AG04450 (cell line): ENCODE data around the gene MIB2. TPM values are rescaled to one million over a fixed set of nuclear protein-coding genes. Genes with fewer than 3 reads are reported as not detected.

Experiments used
- CTCF ChIA-PET: fragments of 300-600, 350-600 bp; formaldehyde crosslinking; extraction: SDS; loops from one replicate; lab custom pipeline; 2022; ENCODE audit warnings: antibody characterized with exemption, inconsistent platforms; lab: Charles Lee
- POLR2A ChIA-PET: fragments of 350-600 bp; formaldehyde crosslinking; extraction: SDS; loops from one replicate; lab custom pipeline; 2021; ENCODE audit warnings: antibody characterized with exemption, inconsistent platforms; lab: Yijun Ruan, JAX
- DNase-seq: peaks from one replicate; pipeline ENCODE4 v3.0.0-alpha.2; 2011; ENCODE audit warnings: low read depth, low spot score
- H3K27ac ChIP-seq: one replicate; pipeline ENCODE4 v1.5.1; 2012; ENCODE audit warnings: low read depth, low read length, control low read depth
- H3K27me3 ChIP-seq: one replicate; pipeline ENCODE4 v1.6.0; 2012; ENCODE audit warnings: low read length; ENCODE audit not compliant: control insufficient read depth, insufficient read depth
- H3K4me3 ChIP-seq: 2 replicates; pipeline ENCODE4 v1.5.1; 2011; ENCODE audit warnings: mild to moderate bottlenecking, low read depth, low read length, control low read depth
- H3K9me3 ChIP-seq: 2 replicates; pipeline ENCODE4 v1.5.1; 2012; ENCODE audit warnings: low read length; ENCODE audit not compliant: control insufficient read depth, insufficient read depth
- CTCF ChIP-seq: IDR thresholded peaks from 2 replicates; pipeline ENCODE4 v1.5.1; 2011; ENCODE audit warnings: low read depth, low read length, control low read depth, inconsistent platforms
- polyA plus RNA-seq: library from polyadenylated mRNA; depleted of rRNA; stranded (reverse); fragments of >200 nt; gene quantifications from 2 replicates; pipeline ENCODE4 v1.2.3, GENCODE V29; 2011

MIB2 gene
- polyA plus RNA-seq, 1 experiment: 9.4 TPM

DNA sequence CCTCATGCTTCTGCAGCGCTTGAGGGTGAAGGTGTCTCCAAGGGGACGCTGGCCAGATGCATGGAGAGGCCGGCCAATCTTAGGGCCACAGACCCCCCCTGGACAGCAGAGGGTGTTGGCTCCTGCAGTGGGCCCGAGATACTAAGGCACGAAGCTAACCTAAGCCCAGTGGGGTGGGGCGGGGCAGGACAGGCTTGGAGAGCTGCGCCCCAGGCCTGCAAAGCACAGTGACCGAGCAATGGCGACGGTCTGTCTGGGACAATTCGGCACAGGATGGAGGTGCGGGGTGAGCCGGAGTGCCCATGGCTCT is 16.6 kb upstream of the MIB2 start:
- Histone ChIP-seq H3K4me3 (no peak overlapping the region), H3K27ac (no peak overlapping the region), H3K27me3 (peaks cover 28% of the 10 kb centered on the region), H3K9me3 (no peaks in the 10 kb centered on the region; the same call in 1 of the 2 replicates)
- DNase-seq: no peak
- TF ChIP-seq CTCF: no peak
- ChIA-PET CTCF (no interaction called here), POLR2A (no interaction called here)

DNA sequence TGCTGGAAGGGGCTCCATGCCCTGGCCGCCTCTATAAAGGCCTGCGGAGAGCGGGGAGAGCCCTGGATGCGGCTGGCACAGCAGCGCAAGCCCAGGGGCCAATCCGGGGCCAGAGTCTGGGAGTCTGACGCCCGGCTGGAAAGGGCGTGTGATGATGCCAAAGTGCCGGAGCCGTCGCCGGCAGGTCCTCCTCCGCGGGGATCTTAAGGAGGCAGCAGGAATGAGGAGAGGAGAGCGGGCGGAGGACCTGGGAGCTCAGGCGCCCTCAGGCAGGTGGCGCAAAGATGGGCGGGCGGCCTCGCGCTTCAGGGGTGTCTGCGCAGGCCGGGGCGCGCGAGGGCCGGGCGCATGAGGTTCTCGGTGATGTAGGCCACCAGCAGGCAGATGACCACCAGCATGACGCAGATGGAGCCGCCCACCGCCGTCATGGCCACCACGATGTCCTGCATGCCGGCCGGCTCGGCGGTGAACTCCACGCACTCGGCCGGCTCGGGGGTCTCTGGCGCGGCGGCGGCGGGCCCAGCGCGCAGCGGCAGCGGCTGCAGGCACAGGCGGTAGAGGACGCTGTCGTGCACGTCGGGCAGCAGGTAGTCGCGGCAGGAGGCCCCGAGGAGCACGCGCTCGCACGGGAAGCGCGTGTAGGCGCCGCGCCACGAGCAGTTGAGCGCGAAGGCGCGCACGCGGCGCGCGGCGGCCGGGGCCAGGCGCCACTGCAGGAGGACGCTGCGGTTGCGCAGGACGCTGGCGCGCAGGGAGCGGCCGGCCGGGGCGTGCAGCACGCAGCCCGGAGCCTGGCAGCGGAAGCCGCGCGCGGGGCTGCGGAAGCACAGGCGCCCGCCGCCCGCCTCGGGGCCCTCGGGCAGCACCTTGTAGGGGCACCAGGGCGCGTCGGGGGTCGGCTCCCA is 16.0 kb upstream of the MIB2 start:
- CTCF ChIA-PET: no interaction called here
- Histone ChIP-seq H3K9me3 (no peaks in the 10 kb centered on the region; the same call in 1 of the 2 replicates), H3K4me3 (peak overlapping the region; percentile 36; the same call in 1 of the 2 replicates), H3K27me3 (peaks cover 28% of the 10 kb centered on the region), H3K27ac (no peak overlapping the region)
- POLR2A ChIA-PET: no interaction called here
- DNase-seq: no peak
- TF ChIP-seq CTCF: no peak

GRCh38 chr1:1599935-1600860 is 15.1 kb upstream of the MIB2 start, which contains the start of gene FNDC10:
Gene FNDC10, minus strand, starts transcription at chr1:1600135. Its CDS starts 120 bp downstream, at chr1:1600015.
- no peak for TF ChIP-seq CTCF
- no peak for DNase-seq
- Histone ChIP-seq H3K9me3 (no peaks in the 10 kb centered on the region; the same call in 1 of the 2 replicates), H3K27me3 (peaks cover 24% of the 10 kb centered on the region), H3K27ac (no peak within 1 kb of the TSS), H3K4me3 (peak within 1 kb of the TSS; percentile 55)
- ChIA-PET CTCF (no interaction called here), POLR2A (no interaction called here)

DNA sequence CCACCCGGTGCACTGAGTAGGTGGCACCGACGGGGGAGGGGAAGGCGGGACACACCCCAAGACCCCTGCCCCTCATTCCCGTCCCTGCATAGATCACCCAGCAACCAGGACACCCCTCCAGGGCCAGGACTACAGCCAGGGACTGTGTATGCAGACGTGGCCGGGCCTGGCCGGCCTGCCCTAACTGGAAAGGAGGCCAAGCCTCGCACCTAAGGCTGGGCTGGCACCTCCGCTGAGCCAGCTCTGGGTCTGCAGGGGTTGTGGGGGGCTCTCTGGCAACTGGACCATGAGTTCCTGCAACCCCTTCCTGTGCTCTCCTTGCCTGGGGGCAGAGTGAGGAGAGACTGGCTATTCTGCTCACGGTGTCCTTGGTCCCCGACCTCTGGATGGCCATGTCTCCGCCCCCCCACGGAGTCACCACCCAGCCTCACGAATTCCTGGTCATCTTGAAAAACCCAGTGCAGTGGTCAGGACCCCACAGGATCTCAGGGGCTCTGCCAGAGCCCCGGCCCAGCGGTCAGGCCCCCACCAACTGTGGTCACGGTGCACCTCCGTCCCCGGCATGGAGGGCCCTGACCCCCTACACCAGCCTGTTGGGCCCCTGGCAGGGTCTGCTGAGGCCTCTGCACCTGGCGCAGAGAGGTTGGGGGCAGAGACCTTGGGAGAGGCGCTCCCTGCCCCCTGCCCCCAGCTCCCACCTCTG is 14.3 kb upstream of the MIB2 start:
- peaks cover 19% of the 10 kb centered on the region for H3K27me3 ChIP-seq
- peak overlapping the region; percentile 55; the same call in 1 of the 2 replicates for H3K4me3 ChIP-seq
- no peaks in the 10 kb centered on the region; the same call in 1 of the 2 replicates for H3K9me3 ChIP-seq
- DNase-seq: no peak
- no peak for TF ChIP-seq CTCF
- ChIA-PET CTCF (no interaction called here), POLR2A (interaction anchor here (0.5 to 1.4 kb wide), 2 partner anchors 14 to 386 kb away, joined by 3 to 5 read pairs; partner anchors contain the start of gene MIB2)
- H3K27ac ChIP-seq: no peak overlapping the region
